ENCODE results near the gene TRIM34. TPM values are rescaled to one million over a fixed set of nuclear protein-coding genes. Genes with fewer than 3 reads are reported as not detected.

Gene TRIM34, protein sequence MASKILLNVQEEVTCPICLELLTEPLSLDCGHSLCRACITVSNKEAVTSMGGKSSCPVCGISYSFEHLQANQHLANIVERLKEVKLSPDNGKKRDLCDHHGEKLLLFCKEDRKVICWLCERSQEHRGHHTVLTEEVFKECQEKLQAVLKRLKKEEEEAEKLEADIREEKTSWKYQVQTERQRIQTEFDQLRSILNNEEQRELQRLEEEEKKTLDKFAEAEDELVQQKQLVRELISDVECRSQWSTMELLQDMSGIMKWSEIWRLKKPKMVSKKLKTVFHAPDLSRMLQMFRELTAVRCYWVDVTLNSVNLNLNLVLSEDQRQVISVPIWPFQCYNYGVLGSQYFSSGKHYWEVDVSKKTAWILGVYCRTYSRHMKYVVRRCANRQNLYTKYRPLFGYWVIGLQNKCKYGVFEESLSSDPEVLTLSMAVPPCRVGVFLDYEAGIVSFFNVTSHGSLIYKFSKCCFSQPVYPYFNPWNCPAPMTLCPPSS
- 10.8 and 14.0 TPM in 2 replicates for total RNA-seq

GRCh38 chr11:5624489-5625279, at the start of gene TRIM34:
TRIM34 (plus strand) TSS chr11:5625001; CDS start chr11:5632332, 7,331 bp downstream.

DNA sequence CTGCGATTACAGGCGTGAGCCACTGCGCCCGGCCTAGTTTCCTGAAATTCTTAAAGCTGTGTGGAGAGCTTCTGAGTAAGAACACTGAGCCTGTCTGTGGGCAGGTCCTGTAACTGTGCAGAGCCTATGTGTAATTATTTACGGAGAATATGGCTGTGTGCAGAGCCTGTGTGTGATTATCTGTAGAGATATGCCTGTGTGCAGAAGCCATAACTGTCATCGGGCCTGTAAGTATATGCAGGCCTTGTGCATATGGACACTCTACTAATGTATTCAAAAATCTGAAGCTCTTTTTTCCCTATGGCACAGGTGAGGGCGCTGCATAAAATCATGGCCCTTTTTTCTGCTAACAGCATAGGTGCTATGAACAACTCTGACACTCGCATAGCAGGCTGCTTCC, 44.2 kb upstream of the TRIM34 start, which contains the start of gene OR52B6:
OR52B6 (plus strand) TSS at position 301 of the 400 bp plus-strand sequence; CDS start at position 301, 0 bp downstream.

DNA sequence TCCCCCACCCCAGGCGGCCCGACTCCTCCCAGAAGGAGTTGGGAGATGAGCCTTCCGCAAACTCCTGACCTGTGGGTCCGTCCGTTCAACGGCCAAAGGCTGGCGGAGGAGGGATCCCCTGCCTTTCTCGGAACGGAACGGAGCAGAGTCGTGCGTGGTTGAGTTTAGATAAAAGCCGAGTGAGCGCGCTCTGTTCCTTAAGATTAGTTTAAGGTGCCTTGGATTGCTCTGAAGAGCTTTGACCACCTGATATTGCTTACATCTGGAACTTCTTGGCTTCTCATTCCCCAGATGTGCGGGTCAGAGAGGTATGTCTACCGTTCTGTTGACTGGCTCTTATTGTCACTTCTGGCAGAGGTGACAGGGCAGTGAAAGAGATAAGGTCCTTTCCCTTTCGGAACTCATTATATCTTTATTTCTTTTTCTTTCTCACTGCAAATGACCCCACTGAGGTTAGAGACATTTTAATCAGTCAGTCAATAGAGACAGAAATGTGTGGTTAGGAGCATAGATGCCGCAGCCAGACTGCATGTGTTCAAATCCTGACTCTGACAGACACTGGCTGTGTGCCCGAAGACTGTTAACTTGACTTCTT, 28.1 kb upstream of the TRIM34 start, which contains the start of gene TRIM6:
TRIM6 (plus strand) TSS at position 31 of the 595 bp plus-strand sequence; CDS start at position 292, 261 bp downstream.

DNA sequence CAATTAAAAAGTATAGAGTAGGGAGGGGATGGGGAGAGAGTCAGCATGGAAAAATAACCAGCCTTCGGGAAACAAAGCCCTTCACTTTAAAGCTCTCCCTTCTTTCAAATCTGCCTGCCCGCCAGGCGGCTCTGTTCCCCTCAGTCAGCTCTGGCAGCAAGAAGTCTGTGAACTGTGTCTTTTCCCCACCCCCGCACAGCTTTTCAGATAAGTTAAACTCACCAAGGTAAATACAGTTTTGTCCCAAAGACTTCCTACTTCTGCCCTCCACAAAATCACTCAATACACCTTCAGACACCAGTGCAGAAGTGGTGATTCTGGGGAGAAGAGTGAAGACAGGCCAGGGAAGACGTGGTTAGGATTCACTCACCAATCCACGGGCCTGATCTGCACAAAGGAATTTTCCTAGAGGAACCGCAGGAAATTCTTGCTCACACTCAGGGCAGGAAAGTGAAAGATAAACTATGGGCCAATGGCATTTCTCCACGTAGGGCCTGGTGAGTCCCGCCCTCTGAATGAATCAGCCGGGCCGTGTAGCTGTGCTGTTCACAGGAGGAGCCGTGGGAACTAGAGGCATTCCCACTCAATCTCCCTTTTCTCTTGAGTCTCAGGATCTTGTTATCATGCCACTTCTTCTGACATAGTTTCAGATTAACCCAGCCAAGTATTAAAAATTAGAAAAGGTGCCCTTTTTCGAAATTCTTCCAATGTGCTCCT, 60.0 kb downstream of the TRIM34 start, which contains the start of gene TRIM5:
TRIM5 (minus strand) TSS at position 429 of the 717 bp plus-strand sequence. CDS start 4,897 bp downstream, outside the sequence.

GRCh38 chr11:5689551-5689983, 64.8 kb downstream of the TRIM34 start, which contains the start of gene TRIM22:
TRIM22 (plus strand) TSS chr11:5689790; CDS start chr11:5696233, 6,443 bp downstream.

Other genes starting within 250 kb of the TRIM34 start
- not detected in 2 replicates for gene OR51M1, start 241.2 kb upstream of the TRIM34 start, total RNA-seq
- not detected in 2 replicates for gene OR51Q1, start 202.9 kb upstream of the TRIM34 start, total RNA-seq
- not detected in 2 replicates for gene OR51I1, start 183.5 kb upstream of the TRIM34 start, total RNA-seq
- gene OR51I2, start 175.7 kb upstream of the TRIM34 start, total RNA-seq: not detected in 2 replicates
- not detected in 2 replicates for gene OR52D1, start 136.3 kb upstream of the TRIM34 start, total RNA-seq
- gene UBQLN3, start 115.0 kb upstream of the TRIM34 start, total RNA-seq: not detected in 2 replicates
- gene UBQLNL, start 108.3 kb upstream of the TRIM34 start, total RNA-seq: 0.25 TPM in 1 of 2 replicates, not detected in the other
- gene OR52H1, start 76.5 kb upstream of the TRIM34 start, total RNA-seq: not detected in 2 replicates
- gene OR52B6, start 44.1 kb upstream of the TRIM34 start, total RNA-seq: not detected in 2 replicates
- gene TRIM6, start 28.4 kb upstream of the TRIM34 start, total RNA-seq: 4.7 and 6.6 TPM in 2 replicates
- gene TRIM5, start 60.1 kb downstream of the TRIM34 start, total RNA-seq: 43.7 and 44.8 TPM in 2 replicates
- gene TRIM22, start 64.8 kb downstream of the TRIM34 start, total RNA-seq: 135 and 147 TPM in 2 replicates
- not detected in 2 replicates for gene OR56B1, start 111.4 kb downstream of the TRIM34 start, total RNA-seq
- not detected in 2 replicates for gene OR52N4, start 129.2 kb downstream of the TRIM34 start, total RNA-seq
- not detected in 2 replicates for gene OR52N5, start 158.4 kb downstream of the TRIM34 start, total RNA-seq
- not detected in 2 replicates for gene OR52N1, start 166.3 kb downstream of the TRIM34 start, total RNA-seq
- gene OR52N2, start 183.9 kb downstream of the TRIM34 start, total RNA-seq: not detected in 2 replicates
- not detected in 2 replicates for gene OR52E6, start 216.9 kb downstream of the TRIM34 start, total RNA-seq
- not detected in 2 replicates for gene OR52E8, start 232.7 kb downstream of the TRIM34 start, total RNA-seq